Vagina (tissue), 2 donors: ENCODE results near the gene SORCS2. TPM values are rescaled to one million over a fixed set of nuclear protein-coding genes. Genes with fewer than 3 reads are reported as not detected.

Source experiments
- DNase-seq, 2 donors: peaks; one replicate each; pipeline ENCODE4 v3.0.0-alpha.2; 2017; ENCODE audit errors: extremely low spot score in 2 of 2
- H3K27ac ChIP-seq: fragments of 200-600 bp; sonication (generic); one replicate; pipeline ENCODE4 v1.5.1; 2019
- H3K27me3 ChIP-seq: fragments of 200-600 bp; sonication (generic); one replicate; pipeline ENCODE4 v1.5.1; 2019
- H3K36me3 ChIP-seq, 2 donors: fragments of 200-600 bp; sonication (generic); one replicate each; pipeline ENCODE4 v1.5.1; 2017 to 2019
- H3K4me1 ChIP-seq: fragments of 200-600 bp; sonication (generic); one replicate; pipeline ENCODE4 v1.5.1; 2019
- H3K4me3 ChIP-seq, 2 donors: fragments of 200-600 bp; sonication (generic); 1 replicate in 1 of 2; 2 replicates in 1 of 2; pipeline ENCODE4 v1.5.1; 2016 to 2019
- H3K9me3 ChIP-seq: fragments of 200-600 bp; sonication (generic); one replicate; pipeline ENCODE4 v1.5.1; 2019
- POLR2A ChIP-seq, 2 donors: fragments of 450-650 bp; IDR thresholded peaks; one replicate each; pipeline ENCODE4 v1.6.1; 2017; ENCODE audit warnings: antibody characterized with exemption in 2 of 2, mild to moderate bottlenecking in 2 of 2, moderate library complexity in 2 of 2
- POLR2AphosphoS5 ChIP-seq, 2 donors: sonication (generic); formaldehyde crosslinking; IDR thresholded peaks; one replicate each; pipeline ENCODE4 v1.9.0; 2017; ENCODE audit warnings: antibody characterized with exemption in 2 of 2, mild to moderate bottlenecking in 2 of 2, low read depth in 1 of 2; ENCODE audit not compliant: insufficient read depth in 1 of 2
- intact Hi-C: fragments of 100-400 bp; cut with DNase I; formaldehyde crosslinking; loops from one replicate; pipeline ENCODE4 v1.15.1; 2023
- total RNA-seq: library from RNA; depleted of rRNA; stranded (reverse); fragments of >200 nt; gene quantifications from one replicate; pipeline ENCODE4 v1.2.3, GENCODE V29; 2016
- TF ChIP-seq, protein P1 (sequence below), 3 experiments: fragments of 450-650 bp in 2 of 3; fragments of 200-600 bp in 1 of 3; sonication (generic) in 1 of 3; IDR thresholded peaks; one replicate each; pipeline ENCODE4 v1.5.1; 2017 to 2019; ENCODE audit warnings: antibody characterized with exemption in 3 of 3, mild to moderate bottlenecking in 2 of 3, moderate library complexity in 2 of 3

Gene SORCS2
- total RNA-seq, 1 donor from 2014 or later = 5.4 TPM

DNA sequence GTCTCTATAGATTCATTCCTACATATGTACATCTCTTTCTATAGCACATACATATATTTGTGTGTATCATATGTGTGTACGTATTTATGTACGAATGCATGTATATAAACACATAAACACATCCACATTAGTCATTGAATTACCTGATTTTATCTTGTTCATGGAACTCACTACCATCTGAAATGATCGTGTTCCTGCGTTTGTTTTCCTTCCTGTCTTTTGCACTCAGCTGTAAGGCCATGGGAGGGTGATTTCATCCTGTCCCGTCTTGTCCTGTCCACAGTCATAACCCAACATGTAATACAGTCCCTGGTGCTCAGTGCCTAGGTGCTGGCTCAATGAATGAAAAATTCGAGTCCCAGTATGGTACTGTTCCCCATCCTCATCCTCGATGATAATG is 434.2 kb downstream of the SORCS2 start:
- intact Hi-C loops = no loop called here
- Histone ChIP-seq H3K27ac (no peak overlapping the region), H3K36me3 (no peaks in the 10 kb centered on the region), H3K4me1 (peaks cover 14% of the 10 kb centered on the region), H3K4me3 (no peak overlapping the region), H3K9me3 (no peaks in the 10 kb centered on the region), H3K27me3 (no peaks in the 10 kb centered on the region)
- TF ChIP-seq, protein P1, sequence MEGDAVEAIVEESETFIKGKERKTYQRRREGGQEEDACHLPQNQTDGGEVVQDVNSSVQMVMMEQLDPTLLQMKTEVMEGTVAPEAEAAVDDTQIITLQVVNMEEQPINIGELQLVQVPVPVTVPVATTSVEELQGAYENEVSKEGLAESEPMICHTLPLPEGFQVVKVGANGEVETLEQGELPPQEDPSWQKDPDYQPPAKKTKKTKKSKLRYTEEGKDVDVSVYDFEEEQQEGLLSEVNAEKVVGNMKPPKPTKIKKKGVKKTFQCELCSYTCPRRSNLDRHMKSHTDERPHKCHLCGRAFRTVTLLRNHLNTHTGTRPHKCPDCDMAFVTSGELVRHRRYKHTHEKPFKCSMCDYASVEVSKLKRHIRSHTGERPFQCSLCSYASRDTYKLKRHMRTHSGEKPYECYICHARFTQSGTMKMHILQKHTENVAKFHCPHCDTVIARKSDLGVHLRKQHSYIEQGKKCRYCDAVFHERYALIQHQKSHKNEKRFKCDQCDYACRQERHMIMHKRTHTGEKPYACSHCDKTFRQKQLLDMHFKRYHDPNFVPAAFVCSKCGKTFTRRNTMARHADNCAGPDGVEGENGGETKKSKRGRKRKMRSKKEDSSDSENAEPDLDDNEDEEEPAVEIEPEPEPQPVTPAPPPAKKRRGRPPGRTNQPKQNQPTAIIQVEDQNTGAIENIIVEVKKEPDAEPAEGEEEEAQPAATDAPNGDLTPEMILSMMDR (IDR thresholded peaks at IDR 0.05) = no peak
- no peak for TF ChIP-seq POLR2AphosphoS5 (IDR thresholded peaks at IDR 0.05; ENCODE audit: insufficient read depth in 1 of 2, low read depth in 1 of 2)
- no peak for TF ChIP-seq POLR2A (IDR thresholded peaks at IDR 0.05)
- no peak for DNase-seq

DNA sequence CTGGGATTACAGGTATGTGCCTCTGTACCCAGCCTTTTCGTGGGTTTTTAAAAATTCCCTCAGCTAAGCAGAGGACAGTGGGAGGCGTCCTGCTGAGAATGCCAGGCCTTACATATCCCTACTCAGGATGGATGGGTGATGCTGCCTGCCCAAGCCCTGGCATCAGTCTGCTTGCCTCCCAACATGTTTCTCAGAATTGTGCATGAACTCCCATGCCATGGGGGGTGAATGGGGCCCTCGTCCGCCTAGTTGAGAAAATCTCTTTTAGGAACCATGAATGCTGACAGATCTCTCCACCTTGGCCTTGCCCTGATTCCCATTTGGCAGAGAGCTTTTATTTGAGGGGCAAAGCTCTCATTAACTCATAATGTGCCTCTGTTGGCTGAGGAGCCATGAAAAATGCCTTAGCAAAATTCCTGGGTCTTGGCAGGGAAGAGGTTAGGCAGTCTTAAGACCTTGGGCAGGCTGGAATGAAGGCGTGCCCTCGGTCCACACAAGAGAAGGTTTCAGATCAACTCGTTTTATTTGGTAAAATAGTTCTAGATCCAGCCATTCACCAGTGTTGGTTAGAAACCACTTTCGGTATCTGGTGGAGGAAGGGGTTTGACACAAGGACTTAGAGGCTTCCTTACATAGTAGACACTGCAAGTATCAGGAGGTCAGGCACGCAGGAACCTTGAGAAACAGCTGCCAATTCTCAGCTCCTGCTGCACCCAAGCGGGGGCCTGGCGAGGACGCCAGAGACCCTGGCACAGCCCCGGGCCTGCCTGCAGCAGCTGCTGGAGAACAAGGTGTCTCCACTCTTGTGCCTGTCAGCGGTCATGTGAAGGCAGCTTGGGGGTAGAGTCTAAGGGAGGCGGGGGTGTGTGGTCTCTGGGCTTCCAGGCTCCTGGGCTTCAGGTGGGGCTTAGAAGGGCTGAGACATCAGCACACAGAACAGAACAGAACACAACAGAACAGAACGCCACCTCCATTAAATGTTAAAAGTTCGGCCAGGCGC is 435.2 kb downstream of the SORCS2 start:
- Histone ChIP-seq H3K9me3 (no peaks in the 10 kb centered on the region), H3K4me3 (no peak overlapping the region), H3K27ac (no peak overlapping the region), H3K36me3 (no peaks in the 10 kb centered on the region), H3K4me1 (peaks cover 14% of the 10 kb centered on the region), H3K27me3 (no peaks in the 10 kb centered on the region)
- DNase-seq = no peak
- TF ChIP-seq POLR2A (IDR thresholded peaks at IDR 0.05) = no peak
- no peak for TF ChIP-seq POLR2AphosphoS5 (IDR thresholded peaks at IDR 0.05; ENCODE audit: insufficient read depth in 1 of 2, low read depth in 1 of 2)
- TF ChIP-seq, protein P1 (IDR thresholded peaks at IDR 0.05) = no peak
- intact Hi-C loops = no loop called here

DNA sequence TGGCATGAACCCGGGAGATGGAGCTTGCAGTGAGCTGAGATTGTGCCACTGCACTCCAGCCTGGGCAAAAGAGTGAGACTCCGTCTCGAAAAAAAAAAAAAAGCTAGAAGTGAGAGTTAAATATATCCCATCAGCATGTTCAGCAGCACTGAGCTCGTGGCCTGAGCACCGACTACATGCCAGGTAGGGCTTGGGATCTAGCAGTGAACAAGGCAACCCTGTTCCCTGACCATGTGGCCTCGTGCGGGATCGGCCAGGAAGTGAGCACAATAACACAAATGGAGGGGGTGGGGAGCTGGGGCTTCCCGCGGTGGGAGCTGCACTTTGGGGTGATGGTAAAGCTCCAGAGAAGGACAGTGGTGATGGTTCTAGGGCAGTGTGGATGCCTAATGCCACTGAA is 436.1 kb downstream of the SORCS2 start:
- TF ChIP-seq POLR2A (IDR thresholded peaks at IDR 0.05) (no peak), POLR2AphosphoS5 (IDR thresholded peaks at IDR 0.05; ENCODE audit: insufficient read depth in 1 of 2, low read depth in 1 of 2) (no peak)
- TF ChIP-seq, protein P1 (IDR thresholded peaks at IDR 0.05) = no peak
- DNase-seq = no peak
- H3K4me1 ChIP-seq = peaks cover 14% of the 10 kb centered on the region

DNA sequence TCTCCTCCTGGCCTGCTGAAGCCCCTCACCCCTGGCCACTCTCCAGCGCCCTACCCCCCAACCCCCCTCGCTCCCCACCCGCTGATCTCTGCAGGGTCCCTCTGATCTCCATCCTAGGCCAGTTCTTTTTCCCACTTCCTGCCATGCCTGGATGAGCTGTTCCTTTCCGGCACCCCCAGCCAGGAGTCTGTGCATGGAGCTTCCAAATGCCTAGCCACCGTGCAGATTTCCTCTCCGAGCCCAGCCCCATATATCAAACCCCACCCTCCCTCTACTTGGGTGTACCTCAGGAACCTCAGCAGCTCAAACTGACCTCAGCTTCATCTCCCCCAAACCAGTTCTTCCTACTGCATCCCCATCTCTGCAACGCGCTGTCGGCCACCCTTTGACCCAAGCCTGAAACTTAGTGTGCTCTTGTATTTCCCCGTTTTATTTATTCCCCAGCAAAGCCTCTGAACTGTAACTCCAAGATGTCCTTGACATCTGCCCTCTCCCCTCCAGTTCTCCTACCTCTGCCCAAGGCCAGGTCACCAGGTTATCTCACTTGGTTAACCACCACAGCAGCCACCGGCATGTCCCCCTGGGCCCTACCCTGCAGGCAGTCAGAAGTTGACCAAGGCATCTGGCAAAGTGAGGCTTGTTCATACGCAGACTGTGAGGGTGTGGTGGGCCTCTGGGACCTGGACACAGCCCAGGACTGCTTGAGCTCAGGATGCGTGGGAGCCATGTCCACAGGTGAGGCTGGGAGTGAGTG is 437.3 kb downstream of the SORCS2 start:
- no peak overlapping the region for H3K27ac ChIP-seq
- intact Hi-C loops = no loop called here

More for the DNA sequence above, 436.1 kb downstream of the SORCS2 start:
- Histone ChIP-seq H3K27ac (no peak overlapping the region), H3K4me3 (no peak overlapping the region), H3K36me3 (no peaks in the 10 kb centered on the region), H3K9me3 (no peaks in the 10 kb centered on the region), H3K27me3 (no peaks in the 10 kb centered on the region)
- intact Hi-C loops = no loop called here

More for the DNA sequence above, 437.3 kb downstream of the SORCS2 start:
- DNase-seq = no peak
- H3K9me3 ChIP-seq = no peaks in the 10 kb centered on the region
- peaks cover 14% of the 10 kb centered on the region for H3K4me1 ChIP-seq
- H3K36me3 ChIP-seq = no peaks in the 10 kb centered on the region
- no peaks in the 10 kb centered on the region for H3K27me3 ChIP-seq
- no peak overlapping the region for H3K4me3 ChIP-seq
- TF ChIP-seq POLR2A (IDR thresholded peaks at IDR 0.05) = no peak
- no peak for TF ChIP-seq POLR2AphosphoS5 (IDR thresholded peaks at IDR 0.05; ENCODE audit: insufficient read depth in 1 of 2, low read depth in 1 of 2)
- TF ChIP-seq, protein P1 (IDR thresholded peaks at IDR 0.05) = no peak
